Measurements from ENCODE around the gene CSRNP3.

DNA sequence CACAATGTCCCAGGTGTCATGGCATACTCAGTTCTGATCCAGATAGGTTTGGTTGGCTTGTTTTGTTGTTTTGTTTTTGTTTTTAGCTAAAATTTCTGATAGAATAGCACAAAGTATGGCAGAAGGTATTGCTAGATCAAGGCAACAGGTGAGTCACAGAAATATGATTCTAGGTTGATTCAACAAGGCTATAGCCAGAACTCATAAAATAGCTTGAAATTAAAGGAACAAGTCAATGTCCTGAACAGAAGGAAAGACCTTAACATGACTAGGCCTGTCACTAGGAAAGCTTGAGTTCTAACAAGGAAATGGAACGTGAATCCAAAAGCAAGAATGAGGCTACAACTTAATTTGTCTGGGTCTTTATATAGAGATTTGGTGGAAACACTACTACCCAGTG, 167.5 kb downstream of the CSRNP3 start:
- TF ChIP-seq, protein P1, sequence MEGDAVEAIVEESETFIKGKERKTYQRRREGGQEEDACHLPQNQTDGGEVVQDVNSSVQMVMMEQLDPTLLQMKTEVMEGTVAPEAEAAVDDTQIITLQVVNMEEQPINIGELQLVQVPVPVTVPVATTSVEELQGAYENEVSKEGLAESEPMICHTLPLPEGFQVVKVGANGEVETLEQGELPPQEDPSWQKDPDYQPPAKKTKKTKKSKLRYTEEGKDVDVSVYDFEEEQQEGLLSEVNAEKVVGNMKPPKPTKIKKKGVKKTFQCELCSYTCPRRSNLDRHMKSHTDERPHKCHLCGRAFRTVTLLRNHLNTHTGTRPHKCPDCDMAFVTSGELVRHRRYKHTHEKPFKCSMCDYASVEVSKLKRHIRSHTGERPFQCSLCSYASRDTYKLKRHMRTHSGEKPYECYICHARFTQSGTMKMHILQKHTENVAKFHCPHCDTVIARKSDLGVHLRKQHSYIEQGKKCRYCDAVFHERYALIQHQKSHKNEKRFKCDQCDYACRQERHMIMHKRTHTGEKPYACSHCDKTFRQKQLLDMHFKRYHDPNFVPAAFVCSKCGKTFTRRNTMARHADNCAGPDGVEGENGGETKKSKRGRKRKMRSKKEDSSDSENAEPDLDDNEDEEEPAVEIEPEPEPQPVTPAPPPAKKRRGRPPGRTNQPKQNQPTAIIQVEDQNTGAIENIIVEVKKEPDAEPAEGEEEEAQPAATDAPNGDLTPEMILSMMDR (IDR thresholded peaks at IDR 0.05 in 8 of 11, conservative IDR thresholded peaks at IDR 0.05 in 3 of 11): no peak
- TF ChIP-seq POLR2A (IDR thresholded peaks at IDR 0.05) (no peak), POLR2AphosphoS5 (IDR thresholded peaks at IDR 0.05) (no peak)

Measured in spleen (tissue), 7 donors.